ENCODE results near the gene PLCB1.

PLCB1 gene

DNA sequence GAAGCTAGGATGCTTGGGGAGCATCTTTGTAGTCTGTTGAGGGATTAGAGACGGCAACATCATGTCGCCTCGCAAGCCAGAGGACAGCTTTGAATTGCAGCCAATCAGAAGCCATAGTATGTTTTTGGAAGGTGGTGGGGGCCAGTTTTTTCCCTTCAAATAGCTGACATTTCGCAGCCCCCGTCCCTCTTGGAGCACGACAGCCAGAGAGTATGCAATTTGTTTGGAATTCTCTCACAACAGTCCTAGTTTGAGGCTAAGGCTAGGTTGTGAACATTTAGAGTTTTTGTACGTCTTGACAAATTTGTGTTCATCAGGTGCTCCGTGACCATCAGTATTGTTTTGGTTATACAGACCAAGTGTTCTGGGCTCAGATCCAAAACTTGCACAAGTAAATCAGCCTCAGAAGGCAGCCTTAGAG lies 83.3 kb downstream of the PLCB1 start:
- Histone ChIP-seq H3K4me3 (ENCODE audit: control insufficient read depth in 1 of 7, extremely low read depth in 1 of 7, insufficient read depth in 4 of 7, low read depth in 2 of 7, low read length in 6 of 7) (peak overlapping the region in 2 of 7 experiments; percentile 6 to 25), H3K27me3 (replicated peaks in 2 of 5; ENCODE audit: control insufficient read depth in 4 of 5, insufficient read depth in 5 of 5, low read length in 4 of 5) (no peaks in the 10 kb centered on the region), H3K36me3 (ENCODE audit: control insufficient read depth in 4 of 4, insufficient read depth in 4 of 4, low read length in 3 of 4) (peaks cover 0 to 6% (median 1%) of the 10 kb centered on the region in 4 experiments), H3K4me1 (ENCODE audit: control extremely low read depth in 1 of 4, control insufficient read depth in 4 of 4, insufficient read depth in 4 of 4, low read length in 3 of 4) (peaks cover 22 to 51% (median 27%) of the 10 kb centered on the region in 4 experiments), H3K27ac (ENCODE audit: insufficient read depth in 1 of 2, low read depth in 1 of 2, low read length in 2 of 2, poor library complexity in 1 of 2, severe bottlenecking in 2 of 2) (peak overlapping the region; percentile 19 to 91), H3K9me3 (ENCODE audit: control extremely low read depth in 1 of 5, control insufficient read depth in 4 of 5, insufficient read depth in 2 of 5, low read depth in 1 of 5, low read length in 4 of 5) (peaks cover 0 to 1% (median 0%) of the 10 kb centered on the region in 5 experiments)
- WGBS (ENCODE audit: insufficient coverage), result 80% methylated on average over 8 of the region's 8 CpGs
- DNase-seq, result peak in 2 of 3 donors; percentile 35 to 52
- CTCF ChIA-PET, result interaction anchor here (1.3 kb wide), 1 partner anchor 60 kb away, joined by 3 read pairs; no protein-coding TSS in a partner anchor
- POLR2A ChIA-PET, result no interaction called here

DNA sequence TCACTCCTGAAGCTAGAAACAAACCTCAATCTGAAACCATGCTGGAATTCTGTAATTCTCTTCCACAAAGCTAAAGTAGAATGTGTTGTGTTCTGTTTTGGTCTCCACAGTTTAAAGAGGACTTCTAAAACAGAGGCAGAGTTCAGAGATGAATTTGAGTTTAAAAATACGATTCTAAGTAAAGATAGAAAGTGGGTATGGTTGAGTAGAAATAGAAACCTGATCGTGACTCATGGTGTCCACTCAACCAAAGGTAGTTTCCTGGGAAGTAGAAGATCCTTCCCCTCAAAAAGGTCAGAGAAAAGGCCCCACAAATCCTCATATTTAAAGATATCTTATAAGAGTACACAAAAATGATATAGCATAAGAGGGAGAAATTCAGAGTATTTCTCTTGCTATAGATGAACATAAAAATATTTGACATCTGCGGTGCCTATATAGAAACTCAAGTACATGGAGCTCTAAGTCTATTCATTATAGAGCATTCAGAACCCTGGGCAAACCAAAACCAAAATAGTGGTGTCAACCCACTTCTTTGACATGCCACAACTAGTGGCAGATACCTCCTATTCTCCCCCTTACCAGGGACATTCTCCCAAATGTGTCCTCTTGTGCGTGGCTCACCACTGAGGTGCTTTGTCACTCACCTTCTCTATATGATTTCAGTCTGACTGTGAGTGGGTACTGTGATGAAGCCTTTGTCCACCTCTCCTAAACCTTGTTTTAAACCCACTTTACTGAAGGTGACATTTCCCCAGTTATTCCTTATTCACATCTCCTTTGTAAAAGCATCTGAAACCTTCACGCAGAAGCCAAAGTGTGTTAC lies 84.5 kb downstream of the PLCB1 start:
- Histone ChIP-seq H3K4me1 (ENCODE audit: control extremely low read depth in 1 of 4, control insufficient read depth in 4 of 4, insufficient read depth in 4 of 4, low read length in 3 of 4) (peaks cover 22 to 48% (median 27%) of the 10 kb centered on the region in 4 experiments), H3K27me3 (replicated peaks in 2 of 5; ENCODE audit: control insufficient read depth in 4 of 5, insufficient read depth in 5 of 5, low read length in 4 of 5) (no peaks in the 10 kb centered on the region), H3K36me3 (ENCODE audit: control insufficient read depth in 4 of 4, insufficient read depth in 4 of 4, low read length in 3 of 4) (peaks cover 0 to 6% (median 1%) of the 10 kb centered on the region in 4 experiments), H3K9me3 (ENCODE audit: control extremely low read depth in 1 of 5, control insufficient read depth in 4 of 5, insufficient read depth in 2 of 5, low read depth in 1 of 5, low read length in 4 of 5) (peaks cover 0 to 1% (median 0%) of the 10 kb centered on the region in 5 experiments), H3K4me3 (ENCODE audit: control insufficient read depth in 1 of 7, extremely low read depth in 1 of 7, insufficient read depth in 4 of 7, low read depth in 2 of 7, low read length in 6 of 7) (no peak overlapping the region), H3K27ac (ENCODE audit: insufficient read depth in 1 of 2, low read depth in 1 of 2, low read length in 2 of 2, poor library complexity in 1 of 2, severe bottlenecking in 2 of 2) (no peak overlapping the region)
- ChIA-PET POLR2A (no interaction called here), CTCF (interaction anchor here (0.8 kb wide), 1 partner anchor 27 kb away, joined by 3 read pairs; no protein-coding TSS in a partner anchor)
- 100% methylated on average over 1 of the region's 5 CpGs for WGBS (ENCODE audit: insufficient coverage)
- DNase-seq, result no peak

DNA sequence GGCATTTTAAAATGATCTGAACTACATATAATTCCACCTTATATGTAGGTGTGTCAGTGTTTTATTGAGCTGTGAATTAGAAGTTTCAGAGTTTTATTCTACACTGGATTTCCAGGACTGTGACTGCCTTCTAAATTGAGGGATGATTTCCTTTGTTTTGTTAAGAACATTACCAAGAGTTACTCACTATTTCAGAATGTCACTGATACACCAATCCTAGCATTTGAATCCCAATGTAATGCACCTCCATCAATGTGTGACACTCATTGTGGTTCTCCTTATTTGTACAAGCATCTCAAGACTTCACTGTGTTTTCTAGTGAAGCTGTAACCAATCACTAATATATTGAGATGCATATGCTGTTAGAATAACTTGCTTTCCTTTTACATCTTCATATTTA lies 86.8 kb downstream of the PLCB1 start:
- Histone ChIP-seq H3K4me3 (ENCODE audit: control insufficient read depth in 1 of 7, extremely low read depth in 1 of 7, insufficient read depth in 4 of 7, low read depth in 2 of 7, low read length in 6 of 7) (no peak overlapping the region), H3K9me3 (ENCODE audit: control extremely low read depth in 1 of 5, control insufficient read depth in 4 of 5, insufficient read depth in 2 of 5, low read depth in 1 of 5, low read length in 4 of 5) (peaks cover 0 to 12% (median 0%) of the 10 kb centered on the region in 5 experiments), H3K36me3 (ENCODE audit: control insufficient read depth in 4 of 4, insufficient read depth in 4 of 4, low read length in 3 of 4) (peaks cover 0 to 6% (median 3%) of the 10 kb centered on the region in 4 experiments), H3K27ac (ENCODE audit: insufficient read depth in 1 of 2, low read depth in 1 of 2, low read length in 2 of 2, poor library complexity in 1 of 2, severe bottlenecking in 2 of 2) (no peak overlapping the region), H3K4me1 (ENCODE audit: control extremely low read depth in 1 of 4, control insufficient read depth in 4 of 4, insufficient read depth in 4 of 4, low read length in 3 of 4) (peaks cover 13 to 33% (median 16%) of the 10 kb centered on the region in 4 experiments), H3K27me3 (replicated peaks in 2 of 5; ENCODE audit: control insufficient read depth in 4 of 5, insufficient read depth in 5 of 5, low read length in 4 of 5) (no peaks in the 10 kb centered on the region)
- ChIA-PET CTCF (interaction anchor here (1.2 to 4.7 kb wide), 2 partner anchors 12 kb away, joined by 3 to 33 read pairs; no protein-coding TSS in a partner anchor), POLR2A (no interaction called here)
- DNase-seq, result no peak

DNA sequence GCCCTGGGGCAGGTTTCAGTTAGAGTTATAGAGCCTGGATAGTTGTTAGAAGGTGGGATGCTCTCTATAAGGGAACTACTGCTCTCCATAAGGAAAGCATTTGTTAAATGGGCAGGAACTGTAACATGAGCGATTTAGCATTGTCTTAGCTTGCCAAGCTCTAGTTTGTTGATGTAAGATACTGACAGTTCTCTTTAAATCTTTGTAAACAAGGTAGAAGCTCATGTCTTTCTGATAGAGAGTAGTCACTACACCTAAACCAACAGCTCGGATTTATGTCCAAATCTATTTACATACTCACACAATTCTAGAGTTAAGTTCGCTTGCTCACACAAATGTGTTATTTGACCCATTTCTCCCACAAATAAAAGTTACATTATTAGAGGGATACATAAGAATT lies 87.3 kb downstream of the PLCB1 start:
- Histone ChIP-seq H3K27me3 (replicated peaks in 2 of 5; ENCODE audit: control insufficient read depth in 4 of 5, insufficient read depth in 5 of 5, low read length in 4 of 5) (no peaks in the 10 kb centered on the region), H3K4me1 (ENCODE audit: control extremely low read depth in 1 of 4, control insufficient read depth in 4 of 4, insufficient read depth in 4 of 4, low read length in 3 of 4) (peaks cover 10 to 28% (median 11%) of the 10 kb centered on the region in 4 experiments), H3K27ac (ENCODE audit: insufficient read depth in 1 of 2, low read depth in 1 of 2, low read length in 2 of 2, poor library complexity in 1 of 2, severe bottlenecking in 2 of 2) (no peak overlapping the region), H3K4me3 (ENCODE audit: control insufficient read depth in 1 of 7, extremely low read depth in 1 of 7, insufficient read depth in 4 of 7, low read depth in 2 of 7, low read length in 6 of 7) (no peak overlapping the region), H3K9me3 (ENCODE audit: control extremely low read depth in 1 of 5, control insufficient read depth in 4 of 5, insufficient read depth in 2 of 5, low read depth in 1 of 5, low read length in 4 of 5) (peaks cover 0 to 12% (median 0%) of the 10 kb centered on the region in 5 experiments), H3K36me3 (ENCODE audit: control insufficient read depth in 4 of 4, insufficient read depth in 4 of 4, low read length in 3 of 4) (peaks cover 0 to 6% (median 3%) of the 10 kb centered on the region in 4 experiments)
- POLR2A ChIA-PET, result no interaction called here
- CTCF ChIA-PET, result interaction anchor here (1.2 to 4.7 kb wide), 2 partner anchors 11 to 13 kb away, joined by 3 to 33 read pairs; no protein-coding TSS in a partner anchor
- DNase-seq, result no peak
- no CpG with 5 or more reads among the region's 3 CpGs for WGBS (ENCODE audit: insufficient coverage)

DNA sequence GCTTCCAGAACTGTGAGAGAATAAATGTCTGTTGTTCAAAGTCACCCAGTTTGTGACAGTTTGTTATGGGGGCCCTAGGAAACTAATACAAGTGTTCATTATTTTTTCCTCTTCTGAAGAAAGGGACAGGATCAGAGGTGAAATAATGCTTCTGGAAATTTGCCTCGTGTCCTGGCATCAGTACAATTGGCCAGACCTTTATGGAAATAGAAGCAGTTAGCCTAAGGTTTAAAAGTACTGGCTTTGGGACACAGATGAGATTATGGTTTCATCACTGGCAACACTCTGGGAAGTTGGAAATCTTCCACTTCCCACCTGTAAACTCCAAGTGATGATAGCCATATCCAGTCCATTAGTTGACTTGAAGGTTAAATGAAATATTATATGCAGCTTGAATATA lies 88.7 kb downstream of the PLCB1 start:
- POLR2A ChIA-PET, result no interaction called here
- peaks cover 0 to 12% (median 0%) of the 10 kb centered on the region in 5 experiments for H3K9me3 ChIP-seq (ENCODE audit: control extremely low read depth in 1 of 5, control insufficient read depth in 4 of 5, insufficient read depth in 2 of 5, low read depth in 1 of 5, low read length in 4 of 5)
- H3K4me1 ChIP-seq (ENCODE audit: control extremely low read depth in 1 of 4, control insufficient read depth in 4 of 4, insufficient read depth in 4 of 4, low read length in 3 of 4), result peaks cover 0 to 16% (median 3%) of the 10 kb centered on the region in 4 experiments
- CTCF ChIA-PET, result interaction anchor here (1.4 to 4.7 kb wide), 2 partner anchors 10 to 82 kb away, joined by 3 to 33 read pairs; no protein-coding TSS in a partner anchor
- H3K27me3 ChIP-seq (replicated peaks in 2 of 5; ENCODE audit: control insufficient read depth in 4 of 5, insufficient read depth in 5 of 5, low read length in 4 of 5), result no peaks in the 10 kb centered on the region
- no peak for DNase-seq
- H3K4me3 ChIP-seq (ENCODE audit: control insufficient read depth in 1 of 7, extremely low read depth in 1 of 7, insufficient read depth in 4 of 7, low read depth in 2 of 7, low read length in 6 of 7), result no peak overlapping the region
- peaks cover 0 to 6% (median 3%) of the 10 kb centered on the region in 4 experiments for H3K36me3 ChIP-seq (ENCODE audit: control insufficient read depth in 4 of 4, insufficient read depth in 4 of 4, low read length in 3 of 4)
- WGBS (ENCODE audit: insufficient coverage), result 100% methylated on average over 1 of the region's 1 CpG
- no peak overlapping the region for H3K27ac ChIP-seq (ENCODE audit: insufficient read depth in 1 of 2, low read depth in 1 of 2, low read length in 2 of 2, poor library complexity in 1 of 2, severe bottlenecking in 2 of 2)

DNA sequence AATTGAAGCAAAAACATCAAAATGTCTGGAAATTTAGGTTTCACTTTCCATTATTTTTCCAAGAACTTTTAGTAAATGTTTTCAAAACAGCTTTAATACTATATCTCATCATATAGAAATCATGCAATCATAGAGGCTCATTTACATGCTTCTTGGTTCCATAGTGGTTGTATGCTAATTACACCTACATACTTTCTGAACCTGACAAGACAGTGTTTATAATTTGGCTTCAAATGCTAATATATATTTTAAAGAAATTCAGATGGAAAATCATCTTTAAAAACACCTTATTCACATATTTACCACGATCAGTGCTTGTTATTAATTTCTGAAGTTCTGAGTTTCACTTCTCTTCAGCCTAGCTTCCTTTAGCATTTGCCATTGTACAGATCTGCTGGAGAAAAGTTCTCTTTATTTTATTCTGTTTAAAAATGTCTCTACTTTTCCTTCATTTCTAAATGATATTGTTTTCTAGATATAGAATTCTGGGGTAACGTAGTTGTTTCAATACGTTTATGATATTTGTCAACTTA lies 89.9 kb downstream of the PLCB1 start:
- no CpG with 5 or more reads among the region's 3 CpGs for WGBS (ENCODE audit: insufficient coverage)
- Histone ChIP-seq H3K4me1 (ENCODE audit: control extremely low read depth in 1 of 4, control insufficient read depth in 4 of 4, insufficient read depth in 4 of 4, low read length in 3 of 4) (peaks cover 0 to 4% (median 1%) of the 10 kb centered on the region in 4 experiments), H3K4me3 (ENCODE audit: control insufficient read depth in 1 of 7, extremely low read depth in 1 of 7, insufficient read depth in 4 of 7, low read depth in 2 of 7, low read length in 6 of 7) (no peak overlapping the region), H3K36me3 (ENCODE audit: control insufficient read depth in 4 of 4, insufficient read depth in 4 of 4, low read length in 3 of 4) (peaks cover 0 to 6% (median 3%) of the 10 kb centered on the region in 4 experiments), H3K27ac (ENCODE audit: insufficient read depth in 1 of 2, low read depth in 1 of 2, low read length in 2 of 2, poor library complexity in 1 of 2, severe bottlenecking in 2 of 2) (no peak overlapping the region), H3K27me3 (replicated peaks in 2 of 5; ENCODE audit: control insufficient read depth in 4 of 5, insufficient read depth in 5 of 5, low read length in 4 of 5) (no peaks in the 10 kb centered on the region), H3K9me3 (ENCODE audit: control extremely low read depth in 1 of 5, control insufficient read depth in 4 of 5, insufficient read depth in 2 of 5, low read depth in 1 of 5, low read length in 4 of 5) (peaks cover 0 to 12% (median 0%) of the 10 kb centered on the region in 5 experiments)
- POLR2A ChIA-PET, result no interaction called here
- CTCF ChIA-PET, result interaction anchor here (4.7 kb wide), 1 partner anchor 9 kb away, joined by 33 read pairs; no protein-coding TSS in a partner anchor
- DNase-seq, result no peak

Measured in common myeloid progenitor, CD34-positive (primary cell).